ENCODE results near the gene PRPF8.
A peak's percentile ranks its signal among the peaks of the same experiment; 100 is the strongest.

PRPF8 gene

GRCh38 chr17:1644493-1645206, 40.0 kb downstream of the PRPF8 start:
- DNase-seq (ENCODE audit: low read depth in 2 of 2): no peak

- no peak for DNase-seq (ENCODE audit: low read depth in 2 of 2)
These were observed 40.6 kb downstream of the PRPF8 start for GRCh38 chr17:1643999-1644492.

GRCh38 chr17:1643293-1643998, 41.2 kb downstream of the PRPF8 start:
- peak in 1 of 2 donors; percentile 26 for DNase-seq (ENCODE audit: low read depth in 2 of 2)

GRCh38 chr17:1641065-1641403, 43.6 kb downstream of the PRPF8 start:
- no peak for DNase-seq (ENCODE audit: low read depth in 2 of 2)

GRCh38 chr17:1640329-1641064, 44.2 kb downstream of the PRPF8 start:
- no peak for DNase-seq (ENCODE audit: low read depth in 2 of 2)

- no peak for DNase-seq (ENCODE audit: low read depth in 2 of 2)
These were observed 45.0 kb downstream of the PRPF8 start for GRCh38 chr17:1639549-1640180.

- no peak for DNase-seq (ENCODE audit: low read depth in 2 of 2)
These were observed 45.9 kb downstream of the PRPF8 start for GRCh38 chr17:1638624-1639300.

- no peak for DNase-seq (ENCODE audit: low read depth in 2 of 2)
These were observed 46.5 kb downstream of the PRPF8 start for GRCh38 chr17:1638171-1638590.

GRCh38 chr17:1636732-1637285, 47.9 kb downstream of the PRPF8 start:
- no peak for DNase-seq (ENCODE audit: low read depth in 2 of 2)

GRCh38 chr17:1635675-1636465, 48.8 kb downstream of the PRPF8 start:
- DNase-seq (ENCODE audit: low read depth in 2 of 2): no peak

GRCh38 chr17:1634841-1635650, 49.6 kb downstream of the PRPF8 start:
- no peak for DNase-seq (ENCODE audit: low read depth in 2 of 2)

GRCh38 chr17:1630662-1631061, 54.0 kb downstream of the PRPF8 start:
- DNase-seq (ENCODE audit: low read depth in 2 of 2): no peak

- DNase-seq (ENCODE audit: low read depth in 2 of 2): peak; percentile 36 to 55
These were observed 55.0 kb downstream of the PRPF8 start for GRCh38 chr17:1629504-1630310.

- peak; percentile 74 to 78 for DNase-seq (ENCODE audit: low read depth in 2 of 2)
These were observed 55.7 kb downstream of the PRPF8 start for GRCh38 chr17:1628856-1629503.

- DNase-seq (ENCODE audit: low read depth in 2 of 2): peak; percentile 51 to 52
These were observed 56.4 kb downstream of the PRPF8 start, which contains the start of gene SLC43A2 for GRCh38 chr17:1627982-1628855. SLC43A2 (minus strand) TSS chr17:1628834; CDS start chr17:1627874, 960 bp downstream.

- DNase-seq (ENCODE audit: low read depth in 2 of 2): no peak
These were observed 57.3 kb downstream of the PRPF8 start for GRCh38 chr17:1627182-1627981.
